H1 (cell line): ENCODE results near the gene SKIDA1. TPM values are rescaled to one million over a fixed set of nuclear protein-coding genes. Genes with fewer than 3 reads are reported as not detected.

Source experiments
- CTCF ChIA-PET: fragments of 300-600 bp; sonication (Branson Sonifier 250); formaldehyde crosslinking; loops from one replicate; lab custom pipeline; 2021; ENCODE audit not compliant: partially characterized antibody; lab: Charles Lee
- POLR2A ChIA-PET: fragments of 300-600 bp; sonication (Branson Sonifier 250); formaldehyde crosslinking; loops from one replicate; lab custom pipeline; 2021; ENCODE audit warnings: inconsistent platforms; ENCODE audit not compliant: partially characterized antibody; lab: Charles Lee
- DNase-seq, 2 experiments: peaks; one replicate each; pipeline versions ENCODE4 v3.0.0 to v3.0.0-alpha.2; 2010 to 2022; ENCODE audit warnings: low spot score in 2 of 2, low read depth in 1 of 2, mixed read lengths in 1 of 2
- FAIRE-seq: peaks from 2 replicates; lab custom pipeline; 2011; peaks lifted over from hg19 to GRCh38; lab: Jason Lieb, UNC
- H2AFZ ChIP-seq: 2 replicates; pipeline ENCODE4 v1.8.1; 2012; ENCODE audit warnings: low read length, inconsistent platforms
- H2AK5ac ChIP-seq: 2 replicates; pipeline ENCODE4 v1.6.1; 2013; ENCODE audit warnings: low read depth, low read length
- H2BK120ac ChIP-seq: replicated peaks from 2 replicates; pipeline ENCODE3; 2013; ENCODE audit warnings: low read depth, low read length, inconsistent platforms
- H2BK12ac ChIP-seq: 2 replicates; pipeline ENCODE4 v1.6.1; 2013; ENCODE audit warnings: low read depth, low read length
- H2BK15ac ChIP-seq: 2 replicates; pipeline ENCODE4 v1.6.1; 2013; ENCODE audit warnings: low read length
- H2BK20ac ChIP-seq: 2 replicates; pipeline ENCODE4 v1.6.1; 2013; ENCODE audit warnings: low read length
- H2BK5ac ChIP-seq: 2 replicates; pipeline ENCODE4 v1.6.1; 2013; ENCODE audit warnings: low read depth, low read length
- H3K14ac ChIP-seq: 2 replicates; pipeline ENCODE4 v1.6.1; 2013; ENCODE audit warnings: inconsistent platforms; ENCODE audit not compliant: insufficient read length
- H3K18ac ChIP-seq: 2 replicates; pipeline ENCODE4 v1.6.1; 2013; ENCODE audit warnings: low read length; ENCODE audit errors: extremely low read depth
- H3K23ac ChIP-seq: 2 replicates; pipeline ENCODE4 v1.6.1; 2013; ENCODE audit warnings: inconsistent platforms; ENCODE audit not compliant: insufficient read length
- H3K23me2 ChIP-seq: 2 replicates; pipeline ENCODE4 v1.6.1; 2013; ENCODE audit warnings: low read depth, low read length
- H3K27ac ChIP-seq: 2 replicates; pipeline ENCODE4 v1.6.1; 2011; ENCODE audit warnings: low read depth, low read length, inconsistent platforms
- H3K27me3 ChIP-seq, 4 experiments: replicated peaks in 1 of 4; 1 replicate in 1 of 4; 2 replicates in 3 of 4; pipeline versions ENCODE4 v1.6.1 to v1.8.1; 2011 to 2013; ENCODE audit warnings: low read length in 3 of 4, mild to moderate bottlenecking in 3 of 4, inconsistent platforms in 2 of 4, mixed read lengths in 2 of 4, moderate library complexity in 1 of 4; ENCODE audit not compliant: control insufficient read depth in 3 of 4, insufficient read depth in 3 of 4; ENCODE audit errors: extremely low read depth in 1 of 4
- H3K36me3 ChIP-seq, 4 experiments: 2 replicates each; pipeline versions ENCODE4 v1.6.1 to v1.8.1; 2011 to 2013; ENCODE audit warnings: mild to moderate bottlenecking in 4 of 4, low read length in 3 of 4, moderate library complexity in 2 of 4, control low read depth in 1 of 4, inconsistent platforms in 1 of 4; ENCODE audit not compliant: insufficient read depth in 4 of 4, control insufficient read depth in 2 of 4
- H3K4ac ChIP-seq: replicated peaks from 2 replicates; pipeline ENCODE3; 2013; ENCODE audit warnings: low read length, low read depth, mixed read lengths, inconsistent platforms; ENCODE audit not compliant: insufficient read length
- H3K4me1 ChIP-seq, 4 experiments: replicated peaks in 1 of 4; 1 replicate in 1 of 4; 2 replicates in 3 of 4; pipeline versions ENCODE4 v1.6.1 to v1.8.1; 2011 to 2013; ENCODE audit warnings: low read length in 3 of 4, inconsistent platforms in 2 of 4, mixed read lengths in 1 of 4; ENCODE audit not compliant: insufficient read depth in 4 of 4, control insufficient read depth in 3 of 4
- H3K4me2 ChIP-seq, 2 experiments: 2 replicates each; pipeline versions ENCODE4 v1.6.1 to v1.8.1; 2011 to 2013; ENCODE audit warnings: low read depth in 2 of 2, low read length in 2 of 2, control low read depth in 1 of 2, inconsistent platforms in 1 of 2, mild to moderate bottlenecking in 1 of 2; ENCODE audit not compliant: insufficient read depth in 1 of 2
- H3K4me3 ChIP-seq, 4 experiments: fragments of 200-600, 300-600 bp in 1 of 4; sonication (generic), shearing (Covaris generic), sonication (Bioruptor Twin) in 1 of 4; 2 replicates each; pipeline versions ENCODE4 v1.5.1 to v1.8.1; 2011 to 2016; ENCODE audit warnings: low read length in 4 of 4, low read depth in 3 of 4, control low read depth in 2 of 4, inconsistent platforms in 2 of 4, mild to moderate bottlenecking in 2 of 4, mixed read lengths in 1 of 4, moderate library complexity in 1 of 4; ENCODE audit not compliant: insufficient read depth in 2 of 4; ENCODE audit errors: extremely low read depth in 1 of 4
- H3K56ac ChIP-seq: replicated peaks from 2 replicates; pipeline ENCODE3; 2013; ENCODE audit warnings: low read depth, mild to moderate bottlenecking, mixed read lengths, low read length, inconsistent platforms; ENCODE audit not compliant: insufficient read length
- H3K79me1 ChIP-seq: 2 replicates; pipeline ENCODE4 v1.6.1; 2013; ENCODE audit warnings: low read depth, low read length, control low read depth
- H3K79me2 ChIP-seq, 2 experiments: 2 replicates each; pipeline versions ENCODE4 v1.6.1 to v1.8.1; 2012 to 2013; ENCODE audit warnings: low read length in 2 of 2, mild to moderate bottlenecking in 2 of 2, inconsistent platforms in 1 of 2; ENCODE audit not compliant: insufficient read depth in 2 of 2, control insufficient read depth in 1 of 2
- H3K9ac ChIP-seq, 4 experiments: replicated peaks in 1 of 4; 1 replicate in 1 of 4; 2 replicates in 3 of 4; pipeline versions ENCODE4 v1.6.1 to v1.8.1; 2011 to 2013; ENCODE audit warnings: low read depth in 3 of 4, low read length in 3 of 4, control low read depth in 2 of 4, mild to moderate bottlenecking in 2 of 4, moderate library complexity in 2 of 4, inconsistent platforms in 1 of 4; ENCODE audit errors: extremely low read depth in 1 of 4
- H3K9me3 ChIP-seq, 2 experiments: 2 replicates each; pipeline versions ENCODE4 v1.6.1 to v1.8.1; 2012 to 2013; ENCODE audit warnings: mild to moderate bottlenecking in 2 of 2, moderate library complexity in 2 of 2, control low read depth in 1 of 2, inconsistent platforms in 1 of 2, low read depth in 1 of 2, low read length in 1 of 2, mixed read lengths in 1 of 2; ENCODE audit not compliant: insufficient read depth in 2 of 2
- H4K20me1 ChIP-seq, 2 experiments: replicated peaks in 1 of 2; 2 replicates each; pipeline versions ENCODE3 to v1.8.1; 2011 to 2013; ENCODE audit warnings: inconsistent platforms in 2 of 2, low read length in 2 of 2, mild to moderate bottlenecking in 1 of 2; ENCODE audit not compliant: insufficient read depth in 2 of 2, control insufficient read depth in 1 of 2
- H4K5ac ChIP-seq: 2 replicates; pipeline ENCODE4 v1.6.1; 2013; ENCODE audit warnings: low read length, low read depth, mixed read lengths, inconsistent platforms; ENCODE audit not compliant: insufficient read length
- H4K8ac ChIP-seq: 2 replicates; pipeline ENCODE4 v1.8.0; 2013; ENCODE audit warnings: mild to moderate bottlenecking, moderate library complexity, low read length, inconsistent platforms; ENCODE audit not compliant: insufficient read depth; ENCODE audit errors: extremely low read depth
- H4K91ac ChIP-seq: replicated peaks from 2 replicates; pipeline ENCODE3; 2013; ENCODE audit warnings: low read length, mixed read lengths, inconsistent platforms; ENCODE audit not compliant: insufficient read length
- BCL11A ChIP-seq, 2 experiments: IDR thresholded peaks; one replicate each; pipeline ENCODE4 v1.6.1; 2011; ENCODE audit warnings: low read depth in 2 of 2, low read length in 2 of 2, mild to moderate bottlenecking in 2 of 2
- FOSL1 ChIP-seq: IDR thresholded peaks from 2 replicates; pipeline ENCODE4 v1.6.1; 2011; ENCODE audit warnings: mild to moderate bottlenecking, low read depth, low read length, moderate library complexity; ENCODE audit not compliant: insufficient read depth
- HDAC6 ChIP-seq: IDR thresholded peaks from one replicate; pipeline ENCODE4 v1.7.1; 2012; ENCODE audit warnings: low read depth, mild to moderate bottlenecking, inconsistent platforms, low read length, moderate library complexity
- RFX5 ChIP-seq: IDR thresholded peaks from 2 replicates; pipeline ENCODE4 v1.6.1; 2011; ENCODE audit warnings: low read depth, low read length, improper control_type of control experiment, borderline replicate concordance
- SAP30 ChIP-seq: fragments of 300-600 bp; sonication (generic); IDR thresholded peaks from 2 replicates; pipeline ENCODE4 v1.7.1; 2012; ENCODE audit warnings: low read length, moderate library complexity, mild to moderate bottlenecking, inconsistent platforms; ENCODE audit not compliant: insufficient read depth, insufficient replicate concordance
- SP2 ChIP-seq: IDR thresholded peaks from 2 replicates; pipeline ENCODE4 v1.6.1; 2012; ENCODE audit warnings: mild to moderate bottlenecking, low read length, inconsistent platforms
- TAF1 ChIP-seq: IDR thresholded peaks from 2 replicates; pipeline ENCODE4 v1.6.1; 2011; ENCODE audit warnings: mild to moderate bottlenecking, low read depth, low read length
- TBP ChIP-seq: IDR thresholded peaks from 2 replicates; pipeline ENCODE4 v1.6.1; 2011; ENCODE audit warnings: low read depth, low read length, improper control_type of control experiment
- USF2 ChIP-seq: IDR thresholded peaks from 2 replicates; pipeline ENCODE4 v1.6.1; 2011; ENCODE audit warnings: low read length, improper control_type of control experiment
- ZNF274 ChIP-seq: IDR thresholded peaks from 2 replicates; pipeline ENCODE4 v1.7.0; 2012; ENCODE audit warnings: low read length, borderline replicate concordance; ENCODE audit errors: extremely low read depth
- WGBS, 2 experiments: shearing (Covaris generic) in 1 of 2; methylation state at CpG; one replicate each; pipeline versions ENCODE4 v1.1.6 to v1.1.7; 2013 to 2015; ENCODE audit warnings: low lambda C conversion rate in 2 of 2, mixed read lengths in 2 of 2, inconsistent platforms in 1 of 2, low coverage in 1 of 2, missing lambda C conversion rate in 1 of 2; ENCODE audit not compliant: insufficient replicate concordance in 2 of 2, insufficient coverage in 1 of 2, insufficient read length in 1 of 2; ENCODE audit errors: extremely low coverage in 1 of 2, missing lambda C conversion rate in 1 of 2; 5-methylcytosine and 5-hydroxymethylcytosine counted together
- polyA plus RNA-seq, 7 experiments: library from polyadenylated mRNA; depleted of rRNA in 3 of 7; stranded (reverse) in 5 of 7; unstranded in 2 of 7; fragments of >200 nt in 5 of 7; fragments of 200-250 nt in 2 of 7; gene quantifications; 1 replicate in 5 of 7; 2 replicates in 1 of 7; 4 replicates in 1 of 7; pipeline versions ENCODE4 v1.2.1 to v1.2.3, GENCODE V29; 2011 to 2013; ENCODE audit warnings: missing spikeins in 2 of 7, mixed read lengths in 2 of 7
- total RNA-seq: library from RNA; stranded (reverse); fragmentation: NEBNext Ultra II Directional; extraction: Animal tissue kit (Norgen Biotek cat#: 25700); gene quantifications from 2 replicates; pipeline ENCODE4 v1.2.1, GENCODE V29; 2021

Gene SKIDA1
- total and polyA plus RNA-seq, 2 of the 8 experiments (the other 6 are each of a cell fraction or from before 2014, with no cell fraction given), result 1.5 to 8.0 TPM

- H3K18ac ChIP-seq, result no peak overlapping the region
- peak overlapping the region; percentile 65 for H4K5ac ChIP-seq
- no peak overlapping the region for H2BK15ac ChIP-seq
- H3K56ac ChIP-seq, result no peak overlapping the region
- DNase-seq (no peak), FAIRE-seq (no peak)
- peak overlapping the region; percentile 97; the same call in 1 of the 2 replicates for H2BK5ac ChIP-seq
- peak overlapping the region; percentile 82 to 100 for H3K4me2 ChIP-seq
- 34% methylated on average over 2 of the region's 2 CpGs; no CpG with 5 or more reads in 1 of the 2 experiments for WGBS, 2 experiments
- no peaks in the 10 kb centered on the region for H4K20me1 ChIP-seq
- H2BK20ac ChIP-seq, result no peak overlapping the region
- H3K14ac ChIP-seq, result no peak overlapping the region
- H3K79me1 ChIP-seq, result no peaks in the 10 kb centered on the region
- H2AK5ac ChIP-seq, result 0 out of 2 replicates have a peak overlapping the region, but pooled peaks have one; percentile 69
- no peak overlapping the region for H3K23ac ChIP-seq
- H2BK12ac ChIP-seq, result peak overlapping the region; percentile 85; the same call in 1 of the 2 replicates
- no peak overlapping the region for H3K4ac ChIP-seq
- no peak overlapping the region for H4K91ac ChIP-seq
- CTCF ChIA-PET, result interaction anchor here (1.4 to 4.3 kb wide), 3 partner anchors 11 to 15 kb away, joined by 3 to 36 read pairs (median 17); no protein-coding TSS in a partner anchor
- H3K36me3 ChIP-seq, result no peaks in the 10 kb centered on the region
- H3K9ac ChIP-seq, result peak overlapping the region in 2 of 4 experiments; percentile 87 to 91; a peak in 3 of 7 replicates
- peaks cover 0 to 5% (median 3%) of the 10 kb centered on the region in 4 experiments; a peak in 3 of 7 replicates for H3K27me3 ChIP-seq
- no peak overlapping the region for H2BK120ac ChIP-seq
- peaks cover 0 to 47% of the 10 kb centered on the region in 2 experiments; a peak in 3 of 4 replicates for H3K79me2 ChIP-seq
- no peak for TF ChIP-seq BCL11A (IDR thresholded peaks at IDR 0.05; ENCODE audit: low read depth in 2 of 2, low read length in 2 of 2)
- TF ChIP-seq RFX5, result no peak
- TF ChIP-seq SP2, result no peak
- no peak for TF ChIP-seq HDAC6
- TF ChIP-seq FOSL1, result no peak
- TF ChIP-seq ZNF274, result no peak
- no peak for TF ChIP-seq TBP
- TF ChIP-seq USF2, result no peak
- TF ChIP-seq TAF1, result no peak
- TF ChIP-seq SAP30, result no peak
- no peak overlapping the region for H2AFZ ChIP-seq
- H4K8ac ChIP-seq, result no peak overlapping the region
- peaks cover 13 to 49% (median 31%) of the 10 kb centered on the region in 4 experiments; a peak in 6 of 7 replicates for H3K4me1 ChIP-seq
- H3K23me2 ChIP-seq, result peaks cover 29% of the 10 kb centered on the region
- no peaks in the 10 kb centered on the region for H3K9me3 ChIP-seq
- peak overlapping the region; percentile 67 for H3K27ac ChIP-seq
- H3K4me3 ChIP-seq, result peak overlapping the region in 3 of 4 experiments; percentile 52 to 69 (median 55); a peak in 6 of 8 replicates
- POLR2A ChIA-PET, result interaction anchor here (1.1 to 12.2 kb wide), 3 partner anchors 11 to 21 kb away, joined by 4 to 352 read pairs (median 148); partner anchors contain the start of gene SKIDA1
Observed at GRCh38 chr10:21511095-21511570, 14.3 kb downstream of the SKIDA1 start.
